ENCODE data around the gene BNIP1.

BNIP1 gene

GRCh38 chr5:173161148-173161547 is 16.8 kb downstream of the BNIP1 start:
- Histone ChIP-seq H3K4me1 (ENCODE audit: control insufficient read depth, insufficient read depth, low read length, poor library complexity, severe bottlenecking) (no peaks in the 10 kb centered on the region), H3K9me3 (ENCODE audit: control insufficient read depth, low read length) (no peaks in the 10 kb centered on the region), H3K36me3 (ENCODE audit: control insufficient read depth, insufficient read depth, low read length) (peaks cover 43% of the 10 kb centered on the region), H3K27me3 (replicated peaks; ENCODE audit: control insufficient read depth, insufficient read depth, low read length, poor library complexity, severe bottlenecking) (no peaks in the 10 kb centered on the region), H3K27ac (ENCODE audit: insufficient read depth, low read length, poor library complexity, severe bottlenecking) (no peak overlapping the region), H3K4me3 (ENCODE audit: insufficient read depth, low read depth, low read length, poor library complexity, severe bottlenecking) (no peak overlapping the region)
- DNase-seq, result no peak

- Histone ChIP-seq H3K27ac (ENCODE audit: insufficient read depth, low read length, poor library complexity, severe bottlenecking) (no peak overlapping the region), H3K27me3 (replicated peaks; ENCODE audit: control insufficient read depth, insufficient read depth, low read length, poor library complexity, severe bottlenecking) (no peaks in the 10 kb centered on the region), H3K36me3 (ENCODE audit: control insufficient read depth, insufficient read depth, low read length) (peaks cover 40% of the 10 kb centered on the region), H3K9me3 (ENCODE audit: control insufficient read depth, low read length) (no peaks in the 10 kb centered on the region), H3K4me3 (ENCODE audit: insufficient read depth, low read depth, low read length, poor library complexity, severe bottlenecking) (no peak overlapping the region), H3K4me1 (ENCODE audit: control insufficient read depth, insufficient read depth, low read length, poor library complexity, severe bottlenecking) (no peaks in the 10 kb centered on the region)
- no peak for DNase-seq
Measured at GRCh38 chr5:173163219-173163618, 18.9 kb downstream of the BNIP1 start.

GRCh38 chr5:173165177-173166016 is 21.1 kb downstream of the BNIP1 start:
- Histone ChIP-seq H3K4me1 (ENCODE audit: control insufficient read depth, insufficient read depth, low read length, poor library complexity, severe bottlenecking) (no peaks in the 10 kb centered on the region), H3K9me3 (ENCODE audit: control insufficient read depth, low read length) (no peaks in the 10 kb centered on the region), H3K27ac (ENCODE audit: insufficient read depth, low read length, poor library complexity, severe bottlenecking) (no peak overlapping the region), H3K27me3 (replicated peaks; ENCODE audit: control insufficient read depth, insufficient read depth, low read length, poor library complexity, severe bottlenecking) (no peaks in the 10 kb centered on the region), H3K36me3 (ENCODE audit: control insufficient read depth, insufficient read depth, low read length) (peaks cover 30% of the 10 kb centered on the region), H3K4me3 (ENCODE audit: insufficient read depth, low read depth, low read length, poor library complexity, severe bottlenecking) (no peak overlapping the region)
- no peak for DNase-seq

GRCh38 chr5:173172166-173172565 is 27.8 kb downstream of the BNIP1 start:
- no peak for DNase-seq
- H3K9me3 ChIP-seq (ENCODE audit: control insufficient read depth, low read length), result no peaks in the 10 kb centered on the region

GRCh38 chr5:173175523-173175922 is 31.2 kb downstream of the BNIP1 start:
- Histone ChIP-seq H3K36me3 (ENCODE audit: control insufficient read depth, insufficient read depth, low read length) (no peaks in the 10 kb centered on the region), H3K9me3 (ENCODE audit: control insufficient read depth, low read length) (no peaks in the 10 kb centered on the region), H3K4me1 (ENCODE audit: control insufficient read depth, insufficient read depth, low read length, poor library complexity, severe bottlenecking) (no peaks in the 10 kb centered on the region), H3K27me3 (replicated peaks; ENCODE audit: control insufficient read depth, insufficient read depth, low read length, poor library complexity, severe bottlenecking) (no peaks in the 10 kb centered on the region), H3K27ac (ENCODE audit: insufficient read depth, low read length, poor library complexity, severe bottlenecking) (no peak overlapping the region), H3K4me3 (ENCODE audit: insufficient read depth, low read depth, low read length, poor library complexity, severe bottlenecking) (no peak overlapping the region)
- no peak for DNase-seq

More at GRCh38 chr5:173172166-173172565, 27.8 kb downstream of the BNIP1 start:
- Histone ChIP-seq H3K36me3 (ENCODE audit: control insufficient read depth, insufficient read depth, low read length) (no peaks in the 10 kb centered on the region), H3K27ac (ENCODE audit: insufficient read depth, low read length, poor library complexity, severe bottlenecking) (no peak overlapping the region), H3K4me3 (ENCODE audit: insufficient read depth, low read depth, low read length, poor library complexity, severe bottlenecking) (no peak overlapping the region), H3K27me3 (replicated peaks; ENCODE audit: control insufficient read depth, insufficient read depth, low read length, poor library complexity, severe bottlenecking) (no peaks in the 10 kb centered on the region), H3K4me1 (ENCODE audit: control insufficient read depth, insufficient read depth, low read length, poor library complexity, severe bottlenecking) (no peaks in the 10 kb centered on the region)

- no peaks in the 10 kb centered on the region for H3K9me3 ChIP-seq (ENCODE audit: control insufficient read depth, low read length)
- no peaks in the 10 kb centered on the region for H3K27me3 ChIP-seq (replicated peaks; ENCODE audit: control insufficient read depth, insufficient read depth, low read length, poor library complexity, severe bottlenecking)
- no peak overlapping the region for H3K4me3 ChIP-seq (ENCODE audit: insufficient read depth, low read depth, low read length, poor library complexity, severe bottlenecking)
- H3K4me1 ChIP-seq (ENCODE audit: control insufficient read depth, insufficient read depth, low read length, poor library complexity, severe bottlenecking), result no peaks in the 10 kb centered on the region
- H3K27ac ChIP-seq (ENCODE audit: insufficient read depth, low read length, poor library complexity, severe bottlenecking), result no peak overlapping the region
- H3K36me3 ChIP-seq (ENCODE audit: control insufficient read depth, insufficient read depth, low read length), result no peaks in the 10 kb centered on the region
- DNase-seq, result no peak
Measured at GRCh38 chr5:173178369-173178910, 34.1 kb downstream of the BNIP1 start.

- DNase-seq, result no peak
- H3K27me3 ChIP-seq (replicated peaks; ENCODE audit: control insufficient read depth, insufficient read depth, low read length, poor library complexity, severe bottlenecking), result no peaks in the 10 kb centered on the region
- no peak overlapping the region for H3K4me3 ChIP-seq (ENCODE audit: insufficient read depth, low read depth, low read length, poor library complexity, severe bottlenecking)
- no peaks in the 10 kb centered on the region for H3K36me3 ChIP-seq (ENCODE audit: control insufficient read depth, insufficient read depth, low read length)
- no peak overlapping the region for H3K27ac ChIP-seq (ENCODE audit: insufficient read depth, low read length, poor library complexity, severe bottlenecking)
- H3K9me3 ChIP-seq (ENCODE audit: control insufficient read depth, low read length), result no peaks in the 10 kb centered on the region
- H3K4me1 ChIP-seq (ENCODE audit: control insufficient read depth, insufficient read depth, low read length, poor library complexity, severe bottlenecking), result no peaks in the 10 kb centered on the region
Measured at GRCh38 chr5:173180331-173180730, 36.0 kb downstream of the BNIP1 start.

- Histone ChIP-seq H3K4me3 (ENCODE audit: insufficient read depth, low read depth, low read length, poor library complexity, severe bottlenecking) (no peak overlapping the region), H3K4me1 (ENCODE audit: control insufficient read depth, insufficient read depth, low read length, poor library complexity, severe bottlenecking) (no peaks in the 10 kb centered on the region), H3K27ac (ENCODE audit: insufficient read depth, low read length, poor library complexity, severe bottlenecking) (no peak overlapping the region), H3K27me3 (replicated peaks; ENCODE audit: control insufficient read depth, insufficient read depth, low read length, poor library complexity, severe bottlenecking) (no peaks in the 10 kb centered on the region), H3K36me3 (ENCODE audit: control insufficient read depth, insufficient read depth, low read length) (no peaks in the 10 kb centered on the region), H3K9me3 (ENCODE audit: control insufficient read depth, low read length) (no peaks in the 10 kb centered on the region)
- DNase-seq, result no peak
Measured at GRCh38 chr5:173187054-173187743, 42.9 kb downstream of the BNIP1 start.

GRCh38 chr5:173188280-173188679 is 43.9 kb downstream of the BNIP1 start:
- Histone ChIP-seq H3K4me1 (ENCODE audit: control insufficient read depth, insufficient read depth, low read length, poor library complexity, severe bottlenecking) (no peaks in the 10 kb centered on the region), H3K27ac (ENCODE audit: insufficient read depth, low read length, poor library complexity, severe bottlenecking) (no peak overlapping the region), H3K9me3 (ENCODE audit: control insufficient read depth, low read length) (no peaks in the 10 kb centered on the region), H3K36me3 (ENCODE audit: control insufficient read depth, insufficient read depth, low read length) (no peaks in the 10 kb centered on the region), H3K27me3 (replicated peaks; ENCODE audit: control insufficient read depth, insufficient read depth, low read length, poor library complexity, severe bottlenecking) (no peaks in the 10 kb centered on the region), H3K4me3 (ENCODE audit: insufficient read depth, low read depth, low read length, poor library complexity, severe bottlenecking) (no peak overlapping the region)
- no peak for DNase-seq

- Histone ChIP-seq H3K36me3 (ENCODE audit: control insufficient read depth, insufficient read depth, low read length) (no peaks in the 10 kb centered on the region), H3K27me3 (replicated peaks; ENCODE audit: control insufficient read depth, insufficient read depth, low read length, poor library complexity, severe bottlenecking) (no peaks in the 10 kb centered on the region), H3K4me3 (ENCODE audit: insufficient read depth, low read depth, low read length, poor library complexity, severe bottlenecking) (no peak overlapping the region), H3K9me3 (ENCODE audit: control insufficient read depth, low read length) (no peaks in the 10 kb centered on the region), H3K4me1 (ENCODE audit: control insufficient read depth, insufficient read depth, low read length, poor library complexity, severe bottlenecking) (no peaks in the 10 kb centered on the region), H3K27ac (ENCODE audit: insufficient read depth, low read length, poor library complexity, severe bottlenecking) (no peak overlapping the region)
- no peak for DNase-seq
Measured at GRCh38 chr5:173191015-173191414, 46.7 kb downstream of the BNIP1 start.

Measured in effector memory CD4-positive, alpha-beta T cell (primary cell).